Activated CD8-positive, alpha-beta T cell treated with anti-CD3 and anti-CD28 coated beads, Interleukin-2, amount 10 ng/mL, durations not matched to agents 7 days and 5 days (primary cell): ENCODE results near the gene BLOC1S4. TPM values are rescaled to one million over a fixed set of nuclear protein-coding genes. Genes with fewer than 3 reads are reported as not detected.
"Not testable (repeated sequence)": the region's sequence is repeated elsewhere in the genome, so short reads cannot be mapped to it uniquely, and the experiment has no call there.

Experiments
- ATAC-seq: fragments of 150-1000 bp; cut with Tn5 transposase; one replicate; pipeline ENCODE4 v1.10.0; 2021; ENCODE audit warnings: moderate library complexity
- CTCF ChIA-PET: fragments of 350-600 bp; sonication (Branson Sonifier 250); formaldehyde crosslinking; loops from one replicate; lab custom pipeline; 2021; ENCODE audit warnings: antibody characterized with exemption; lab: Charles Lee
- POLR2A ChIA-PET: fragments of 350-600 bp; sonication (Branson Sonifier 250); formaldehyde crosslinking; loops from one replicate; lab custom pipeline; 2021; ENCODE audit warnings: antibody characterized with exemption; lab: Charles Lee
- DNase-seq: peaks from one replicate; pipeline ENCODE4 v3.0.0-alpha.2; 2020
- H3K27ac Mint-ChIP-seq: one replicate; pipeline ENCODE4 v1.8.0; 2021; ENCODE audit warnings: mild to moderate bottlenecking, mixed read lengths
- H3K27me3 Mint-ChIP-seq: one replicate; pipeline ENCODE4 v1.8.0; 2021; ENCODE audit warnings: low read depth, mixed read lengths
- H3K36me3 Mint-ChIP-seq: one replicate; pipeline ENCODE4 v1.8.0; 2021; ENCODE audit warnings: low read depth, mixed read lengths
- H3K4me1 Mint-ChIP-seq: one replicate; pipeline ENCODE4 v1.8.0; 2021; ENCODE audit warnings: low read depth, mixed read lengths
- H3K4me3 Mint-ChIP-seq: one replicate; pipeline ENCODE4 v1.8.0; 2021; ENCODE audit warnings: mild to moderate bottlenecking, mixed read lengths
- H3K9me3 Mint-ChIP-seq: one replicate; pipeline ENCODE4 v1.8.0; 2022; ENCODE audit warnings: mixed read lengths; ENCODE audit not compliant: insufficient read depth
- total RNA-seq, 2 experiments: library from RNA; stranded (reverse); gene quantifications; one replicate each; pipeline ENCODE4 v1.2.3, GENCODE V29; 2021

The BLOC1S4 gene
- total RNA-seq, 2 experiments from 2014 or later = 19.6 to 21.5 TPM

DNA sequence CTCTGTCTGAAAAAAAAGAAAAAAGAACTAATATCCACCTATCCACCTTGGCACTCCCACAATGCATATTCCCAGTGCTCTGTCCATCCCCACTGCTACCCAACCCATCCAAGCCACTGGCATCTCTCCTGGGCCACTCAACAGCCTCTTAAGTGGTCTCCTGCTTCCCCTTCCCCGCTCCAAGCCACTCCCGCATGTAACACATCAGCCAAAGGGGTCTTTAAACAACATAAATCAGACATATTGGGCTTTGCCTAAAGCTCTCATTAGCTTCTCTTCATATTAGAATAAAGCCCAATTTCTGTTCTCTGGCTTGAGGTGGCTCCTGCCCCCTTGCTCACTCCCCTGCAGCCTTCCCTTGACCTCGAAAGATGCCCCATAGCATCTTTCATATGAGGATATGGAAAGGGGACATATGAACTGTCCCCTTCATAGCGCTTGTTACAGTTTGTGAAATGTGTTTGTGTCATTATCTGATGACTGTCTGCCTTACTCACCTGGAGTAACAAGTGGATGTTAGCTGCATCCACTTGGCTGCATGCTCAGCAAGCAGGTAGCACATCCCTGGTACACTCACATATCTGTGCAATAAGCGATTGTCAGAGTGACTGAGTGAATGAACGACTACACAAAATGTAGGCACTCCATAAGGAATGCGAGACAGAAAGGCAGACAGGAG lies 3.1 kb downstream of the BLOC1S4 start:
- CTCF ChIA-PET = interaction anchor here (0.9 to 22.2 kb wide), 19 partner anchors 9 to 363 kb away, joined by 3 to 354 read pairs (median 5); partner anchors contain the start of genes MRFAP1L1 and S100P
- Mint-ChIP-seq H3K36me3 (peaks cover 14% of the 10 kb centered on the region), H3K27me3 (peaks cover 3% of the 10 kb centered on the region), H3K4me3 (no peak overlapping the region), H3K27ac (peak overlapping the region; percentile 3), H3K4me1 (peaks cover 33% of the 10 kb centered on the region), H3K9me3 (no peaks in the 10 kb centered on the region)
- no peak for DNase-seq
- POLR2A ChIA-PET = interaction anchor here (0.9 to 2.0 kb wide), 2 partner anchors 46 to 155 kb away, joined by 3 to 10 read pairs; a partner anchor contains a TSS
- no peak for ATAC-seq

DNA sequence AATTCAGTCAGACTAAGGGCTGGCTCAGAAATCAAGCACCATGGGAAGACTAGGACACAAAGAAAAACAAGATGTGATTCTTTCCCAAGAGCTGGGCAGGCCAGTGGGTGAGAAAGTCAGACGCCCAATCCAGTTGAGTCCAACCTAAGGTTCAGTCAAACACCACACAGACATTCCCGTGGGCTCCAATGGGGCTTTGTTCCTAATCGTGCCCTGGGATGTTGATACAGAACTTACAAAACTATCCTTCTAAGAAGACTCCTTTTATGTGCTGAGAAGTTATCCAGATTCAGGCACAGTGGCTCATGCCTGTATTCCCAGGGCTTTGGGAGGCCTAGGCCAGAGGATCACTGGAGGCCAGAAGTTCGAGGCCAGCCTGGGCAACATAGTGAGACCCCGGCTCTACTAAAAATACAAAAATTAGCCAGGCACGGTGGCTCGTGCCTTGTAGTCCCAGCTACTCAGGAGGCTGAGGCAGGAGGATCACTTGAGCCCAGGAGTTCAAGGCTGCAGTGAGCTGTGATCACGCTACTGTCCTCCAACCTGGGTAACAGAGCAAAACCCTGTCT lies 3.7 kb downstream of the BLOC1S4 start:
- DNase-seq (no peak), ATAC-seq (no peak)
- H3K36me3 Mint-ChIP-seq = peaks cover 14% of the 10 kb centered on the region
- peaks cover 3% of the 10 kb centered on the region for H3K27me3 Mint-ChIP-seq
- POLR2A ChIA-PET = interaction anchor here (2.0 kb wide), 1 partner anchor 154 kb away, joined by 10 read pairs; no protein-coding TSS in a partner anchor
- CTCF ChIA-PET = interaction anchor here (0.9 to 22.2 kb wide), 27 partner anchors 10 to 362 kb away, joined by 3 to 354 read pairs (median 4); partner anchors contain the start of genes GRPEL1, MRFAP1, MRFAP1L1 and S100P
- no peak overlapping the region for H3K27ac Mint-ChIP-seq
- no peaks in the 10 kb centered on the region for H3K9me3 Mint-ChIP-seq
- peaks cover 33% of the 10 kb centered on the region for H3K4me1 Mint-ChIP-seq
- H3K4me3 Mint-ChIP-seq = no peak overlapping the region

DNA sequence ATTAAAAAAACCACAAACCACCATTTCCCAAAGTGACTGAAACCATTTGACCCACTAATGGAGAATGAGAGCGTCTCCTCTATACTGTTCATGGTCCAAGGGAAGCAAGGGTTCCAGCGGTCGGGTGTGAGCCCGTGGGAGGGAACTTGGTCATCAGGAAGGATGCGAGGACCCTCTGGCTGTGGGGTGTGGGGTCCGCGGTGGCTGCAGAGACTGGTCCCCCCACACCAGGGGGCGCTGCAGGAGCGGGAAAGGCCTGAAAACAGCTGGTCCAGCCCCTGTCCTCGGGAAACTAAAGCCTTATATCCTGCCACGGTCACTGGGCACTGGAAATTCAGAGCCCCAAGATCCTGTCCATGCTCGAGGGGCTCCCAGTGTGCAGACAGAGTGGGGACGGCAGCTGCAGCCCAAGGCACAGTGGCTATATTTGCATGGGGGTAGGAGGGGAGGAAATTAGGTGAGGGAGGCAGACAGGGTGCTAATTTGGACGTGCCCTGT lies 4.3 kb downstream of the BLOC1S4 start:
- POLR2A ChIA-PET = interaction anchor here (2.0 kb wide), 1 partner anchor 153 kb away, joined by 10 read pairs; no protein-coding TSS in a partner anchor
- peaks cover 30% of the 10 kb centered on the region for H3K4me1 Mint-ChIP-seq
- no peak overlapping the region for H3K27ac Mint-ChIP-seq
- H3K36me3 Mint-ChIP-seq = peaks cover 14% of the 10 kb centered on the region
- DNase-seq (peak; percentile 84), ATAC-seq (peak; percentile 51)
- CTCF ChIA-PET = interaction anchor here (0.7 to 22.2 kb wide), 36 partner anchors 10 to 361 kb away, joined by 3 to 354 read pairs (median 4); partner anchors contain the start of genes GRPEL1, MRFAP1, MRFAP1L1 and S100P
- H3K9me3 Mint-ChIP-seq = no peaks in the 10 kb centered on the region
- peak overlapping the region; percentile 28 for H3K4me3 Mint-ChIP-seq
- peaks cover 3% of the 10 kb centered on the region for H3K27me3 Mint-ChIP-seq

DNA sequence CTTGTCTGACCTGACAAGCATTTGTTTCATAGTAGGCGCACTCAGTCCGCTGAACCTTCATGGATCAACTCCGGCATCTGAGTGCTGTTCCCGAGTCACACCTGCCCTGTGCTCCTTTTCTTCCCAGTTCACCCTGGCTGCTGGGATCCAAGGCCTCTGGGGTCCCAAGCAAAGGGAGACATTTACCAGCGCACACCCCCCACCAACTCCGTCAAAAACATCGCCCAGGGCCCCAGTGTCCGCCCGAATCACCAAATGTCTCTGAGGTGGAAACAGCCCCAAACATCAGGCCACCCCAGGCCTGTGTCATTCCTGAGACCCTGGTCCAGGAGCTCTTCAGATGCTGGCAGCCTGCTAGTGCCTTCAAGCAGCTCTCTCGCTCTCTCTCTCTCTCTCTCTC lies 5.1 kb downstream of the BLOC1S4 start:
- H3K27ac Mint-ChIP-seq = no peak overlapping the region
- H3K4me1 Mint-ChIP-seq = peaks cover 23% of the 10 kb centered on the region
- H3K9me3 Mint-ChIP-seq = no peaks in the 10 kb centered on the region
- H3K36me3 Mint-ChIP-seq = peaks cover 10% of the 10 kb centered on the region
- DNase-seq (no peak), ATAC-seq (no peak)
- CTCF ChIA-PET = interaction anchor here (0.7 to 8.5 kb wide), 8 partner anchors 56 to 351 kb away, joined by 3 to 202 read pairs (median 3); no protein-coding TSS in a partner anchor
- H3K4me3 Mint-ChIP-seq = no peak overlapping the region
- H3K27me3 Mint-ChIP-seq = peaks cover 3% of the 10 kb centered on the region
- POLR2A ChIA-PET = no interaction called here

DNA sequence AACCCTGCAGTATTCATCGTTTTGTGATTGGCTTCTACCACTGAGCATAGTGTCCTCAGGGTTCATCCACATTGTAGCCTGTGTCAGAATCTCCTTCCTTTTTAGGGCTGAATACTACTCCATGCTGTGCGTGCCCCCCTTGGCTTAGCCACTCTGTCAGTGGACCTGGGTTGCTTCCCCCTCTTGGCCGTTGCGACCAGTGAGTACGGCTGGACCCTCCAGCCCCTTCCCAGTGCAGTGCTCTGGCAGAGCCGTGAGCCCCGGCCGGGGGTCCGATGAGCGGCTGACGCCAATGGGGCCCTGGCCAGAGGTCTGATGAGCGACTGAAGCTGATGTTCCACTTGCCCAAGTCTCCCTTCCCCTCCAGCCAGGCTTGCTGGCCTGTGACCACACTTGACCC lies 6.9 kb downstream of the BLOC1S4 start:
- DNase-seq (no peak), ATAC-seq (no peak)
- H3K4me1 Mint-ChIP-seq = peaks cover 23% of the 10 kb centered on the region
- peaks cover 10% of the 10 kb centered on the region for H3K36me3 Mint-ChIP-seq
- H3K27ac Mint-ChIP-seq = no peak overlapping the region
- H3K27me3 Mint-ChIP-seq = peaks cover 3% of the 10 kb centered on the region
- POLR2A ChIA-PET = no interaction called here
- CTCF ChIA-PET = interaction anchor here (1.0 kb wide), 1 partner anchor 8 kb away, joined by 3 read pairs; no protein-coding TSS in a partner anchor
- no peaks in the 10 kb centered on the region for H3K9me3 Mint-ChIP-seq
- no peak overlapping the region for H3K4me3 Mint-ChIP-seq

DNA sequence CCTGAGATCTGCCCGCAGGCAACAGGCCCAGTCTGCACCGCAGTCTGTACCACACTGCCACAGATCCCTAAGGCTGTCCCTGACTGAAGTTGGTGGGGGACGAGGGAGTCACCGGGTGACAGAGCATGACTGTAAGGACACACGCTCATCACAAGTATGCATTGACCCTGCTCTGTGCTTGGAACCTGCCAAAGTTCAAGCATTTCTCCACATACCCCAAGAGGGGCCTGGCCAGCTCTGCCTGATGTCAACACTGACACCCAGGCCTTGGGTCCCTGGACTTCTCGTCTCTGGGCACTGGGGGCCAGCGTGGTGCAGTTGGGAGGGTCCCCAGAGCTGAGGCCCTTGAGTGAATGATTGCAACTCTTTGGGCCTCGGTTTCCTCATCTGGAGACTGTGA lies 7.9 kb downstream of the BLOC1S4 start:
- peaks cover 5% of the 10 kb centered on the region for H3K36me3 Mint-ChIP-seq
- no peak overlapping the region for H3K27ac Mint-ChIP-seq
- DNase-seq (no peak), ATAC-seq (no peak)
- H3K4me1 Mint-ChIP-seq = peaks cover 19% of the 10 kb centered on the region
- POLR2A ChIA-PET = no interaction called here
- CTCF ChIA-PET = interaction anchor here (2.2 kb wide), 1 partner anchor 150 kb away, joined by 8 read pairs; no protein-coding TSS in a partner anchor
- no peaks in the 10 kb centered on the region for H3K9me3 Mint-ChIP-seq
- no peak overlapping the region for H3K4me3 Mint-ChIP-seq
- H3K27me3 Mint-ChIP-seq = peaks cover 3% of the 10 kb centered on the region

DNA sequence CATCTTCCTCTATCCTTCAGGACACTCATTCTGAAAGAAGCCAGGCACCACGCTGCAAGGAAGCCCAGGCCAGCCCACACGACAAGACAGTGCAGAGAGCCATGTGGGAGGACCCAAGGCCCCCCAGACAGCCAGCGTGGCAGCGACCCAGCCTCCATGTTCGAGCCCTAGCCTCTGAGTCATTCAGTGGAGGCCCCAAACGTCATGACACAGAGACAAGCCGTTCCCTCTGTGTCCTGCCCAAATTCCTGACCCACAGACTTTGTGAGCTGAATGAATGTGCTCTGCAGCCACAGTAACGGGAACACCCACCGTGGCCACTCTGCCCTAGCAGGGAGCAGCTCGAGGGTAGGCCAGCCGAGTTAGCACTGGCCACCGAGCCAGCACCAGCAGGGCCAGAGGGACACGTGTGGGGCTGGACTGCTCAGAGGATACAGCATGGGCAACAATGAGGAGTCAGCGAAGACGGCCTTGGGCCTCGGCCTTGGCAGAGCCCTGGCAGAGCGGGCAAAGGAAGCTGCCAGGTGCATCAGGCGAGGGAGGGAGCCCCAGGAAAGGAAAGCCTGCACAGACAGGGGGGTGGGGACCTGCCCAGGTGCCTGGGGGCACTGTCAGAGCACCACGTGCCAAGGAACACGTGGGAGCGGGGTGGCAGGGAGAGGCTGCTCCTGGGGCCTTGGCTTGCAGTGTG lies 8.6 kb downstream of the BLOC1S4 start:
- H3K9me3 Mint-ChIP-seq = no peaks in the 10 kb centered on the region
- CTCF ChIA-PET = interaction anchor here (2.2 kb wide), 1 partner anchor 149 kb away, joined by 8 read pairs; no protein-coding TSS in a partner anchor
- ATAC-seq (no peak), DNase-seq (no peak)
- POLR2A ChIA-PET = no interaction called here
- no peak overlapping the region for H3K4me3 Mint-ChIP-seq
- no peaks in the 10 kb centered on the region for H3K36me3 Mint-ChIP-seq
- H3K27ac Mint-ChIP-seq = no peak overlapping the region
- peaks cover 13% of the 10 kb centered on the region for H3K4me1 Mint-ChIP-seq
- peaks cover 3% of the 10 kb centered on the region for H3K27me3 Mint-ChIP-seq

DNA sequence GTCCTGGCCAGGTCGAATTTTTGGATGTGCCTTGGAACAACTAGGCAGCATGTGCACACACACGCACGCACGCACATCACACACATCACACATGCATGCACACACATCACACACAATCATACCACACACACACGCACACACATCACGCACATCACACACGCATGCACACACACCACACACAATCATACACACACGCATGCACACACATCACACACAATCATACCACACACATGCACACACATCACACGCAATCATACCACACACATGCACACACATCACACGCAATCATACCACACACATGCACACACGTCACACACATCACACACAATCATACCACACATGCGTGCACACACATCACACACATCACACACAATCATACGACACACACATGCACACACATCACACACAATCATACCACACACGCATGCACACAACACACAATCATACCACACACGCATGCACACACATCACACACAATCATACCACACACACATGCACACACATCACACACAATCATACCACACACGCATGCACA lies 9.5 kb downstream of the BLOC1S4 start:
- H3K27ac Mint-ChIP-seq, ATAC-seq, H3K36me3 Mint-ChIP-seq, H3K27me3 Mint-ChIP-seq, H3K4me3 Mint-ChIP-seq, H3K4me1 Mint-ChIP-seq, DNase-seq, H3K9me3 Mint-ChIP-seq, POLR2A ChIA-PET: not testable (repeated sequence)
- CTCF ChIA-PET = interaction anchor here (2.2 kb wide), 1 partner anchor 148 kb away, joined by 8 read pairs; no protein-coding TSS in a partner anchor

DNA sequence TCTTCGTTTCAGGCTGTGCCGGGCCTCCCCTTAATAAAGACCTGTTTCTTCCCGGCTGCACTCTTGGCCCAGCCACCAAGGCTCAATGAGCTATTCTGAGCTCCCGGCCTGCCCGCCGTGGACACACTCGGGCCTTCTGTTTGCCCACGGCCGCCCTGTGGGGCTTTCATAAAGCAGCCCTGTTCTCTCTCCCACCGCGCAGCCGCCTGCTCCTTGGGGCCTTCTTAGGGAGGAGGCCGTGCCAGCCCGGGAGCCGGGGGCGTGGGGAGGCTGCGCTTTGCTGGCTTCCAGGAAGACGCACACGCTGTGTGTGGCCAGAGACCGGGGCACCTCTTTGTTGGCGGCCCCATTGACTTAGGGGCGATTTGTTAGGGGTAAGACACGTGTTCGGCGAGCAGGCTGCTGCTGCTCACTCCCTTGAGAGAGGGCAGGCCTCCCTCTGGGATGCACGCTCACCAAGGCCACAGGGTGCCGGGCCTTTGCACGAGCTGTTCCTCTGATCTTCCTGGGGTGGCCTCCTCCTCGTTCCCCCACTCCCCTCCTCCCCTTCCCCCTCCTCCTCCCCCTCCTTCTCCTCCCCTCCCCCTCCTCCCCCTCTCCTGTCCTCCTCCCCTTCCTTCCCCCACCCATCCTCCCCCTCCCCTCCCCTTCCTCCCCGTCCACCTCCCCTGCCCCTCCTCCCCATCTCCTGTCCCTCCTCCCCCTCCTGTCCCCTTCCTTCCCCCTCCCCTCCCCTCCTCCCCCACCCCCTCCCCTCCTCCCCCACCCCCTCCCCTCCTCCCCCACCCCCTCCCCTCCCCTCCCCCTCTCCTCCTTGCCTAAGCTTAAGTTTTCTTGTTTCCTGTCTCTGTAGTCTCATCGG lies 11.3 kb downstream of the BLOC1S4 start:
- ATAC-seq (no peak), DNase-seq (no peak)
- H3K9me3 Mint-ChIP-seq = no peaks in the 10 kb centered on the region
- H3K27ac Mint-ChIP-seq = no peak overlapping the region
- no peaks in the 10 kb centered on the region for H3K27me3 Mint-ChIP-seq
- POLR2A ChIA-PET = interaction anchor here (1.2 kb wide), 1 partner anchor 11 kb away, joined by 3 read pairs; no protein-coding TSS in a partner anchor
- no peaks in the 10 kb centered on the region for H3K36me3 Mint-ChIP-seq
- H3K4me3 Mint-ChIP-seq = no peak overlapping the region
- CTCF ChIA-PET = interaction anchor here (0.6 to 1.4 kb wide), 4 partner anchors 17 to 220 kb away, joined by 3 to 4 read pairs (median 4); no protein-coding TSS in a partner anchor
- peaks cover 7% of the 10 kb centered on the region for H3K4me1 Mint-ChIP-seq

DNA sequence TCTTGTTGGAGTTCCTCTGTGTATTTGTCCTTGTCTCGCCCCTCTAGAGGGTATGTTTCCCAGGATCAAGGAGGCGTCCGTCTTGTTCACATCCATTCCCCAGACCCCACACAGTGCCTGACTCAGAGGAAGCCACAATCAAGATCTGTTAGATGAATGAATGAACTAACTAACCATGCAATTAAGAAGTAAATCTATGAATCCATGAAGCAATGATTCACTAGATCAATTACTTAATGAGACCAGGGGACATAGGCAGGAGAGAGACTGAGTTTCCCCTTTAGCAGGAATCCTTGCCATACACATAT lies 11.9 kb downstream of the BLOC1S4 start:
- DNase-seq (no peak), ATAC-seq (no peak)
- H3K4me1 Mint-ChIP-seq = peaks cover 7% of the 10 kb centered on the region
- no peaks in the 10 kb centered on the region for H3K36me3 Mint-ChIP-seq
- H3K9me3 Mint-ChIP-seq = no peaks in the 10 kb centered on the region
- no peak overlapping the region for H3K27ac Mint-ChIP-seq
- ChIA-PET CTCF (interaction anchor here (1.1 to 1.4 kb wide), 2 partner anchors 146 to 155 kb away, joined by 3 to 4 read pairs; no protein-coding TSS in a partner anchor), POLR2A (interaction anchor here (1.2 kb wide), 1 partner anchor 11 kb away, joined by 3 read pairs; no protein-coding TSS in a partner anchor)
- H3K4me3 Mint-ChIP-seq = no peak overlapping the region
- H3K27me3 Mint-ChIP-seq = no peaks in the 10 kb centered on the region
